ENCODE results near the gene EMILIN2. TPM values are rescaled to one million over a fixed set of nuclear protein-coding genes. Genes with fewer than 3 reads are reported as not detected.

Gene EMILIN2
- total and polyA plus RNA-seq, 8 donors, result 0.43 to 11.0 (median 3.4) TPM

DNA sequence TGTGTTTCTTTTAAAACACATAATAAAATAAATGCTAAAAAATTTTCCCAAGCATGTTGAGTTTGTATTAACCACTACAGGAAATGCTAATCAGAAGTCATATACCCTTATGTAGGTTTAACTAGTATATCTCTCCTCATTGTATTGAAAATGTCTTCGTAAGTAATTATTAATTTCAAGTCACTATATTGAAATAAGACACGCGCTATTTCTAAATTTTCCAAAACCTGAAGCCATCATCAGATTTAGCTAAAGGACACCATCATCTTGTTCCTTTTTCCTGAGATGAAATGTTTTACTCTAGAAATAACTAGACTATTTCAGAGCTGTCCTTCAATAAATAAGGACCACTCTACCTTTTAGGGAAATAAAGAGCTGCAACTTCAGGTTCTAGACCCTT lies 87.2 kb downstream of the EMILIN2 start:
- no peak for FAIRE-seq
- H3K27me3 ChIP-seq, result no peaks in the 10 kb centered on the region
- 78 to 92% methylated on average over 3 of the region's 3 CpGs for WGBS, 2 donors
- intact Hi-C loops (cut with DNase I), result loop anchor here in 2 of 3 donors (5.0 to 10.0 kb wide), 3 partner anchors 221 to 313 kb away; partner anchors contain the start of gene MYL12A (in 2 of the 2)
- H3K4me3 ChIP-seq, result no peak overlapping the region
- DNase-seq, result no peak
- no peaks in the 10 kb centered on the region for H3K9me3 ChIP-seq
- H3K27ac ChIP-seq, result no peak overlapping the region
- peaks cover 4 to 11% (median 7%) of the 10 kb centered on the region in 3 donors for H3K4me1 ChIP-seq
- H3K36me3 ChIP-seq, result peaks cover 0 to 28% (median 6%) of the 10 kb centered on the region in 3 donors
- no peak for ATAC-seq
- TF ChIP-seq, protein P1, sequence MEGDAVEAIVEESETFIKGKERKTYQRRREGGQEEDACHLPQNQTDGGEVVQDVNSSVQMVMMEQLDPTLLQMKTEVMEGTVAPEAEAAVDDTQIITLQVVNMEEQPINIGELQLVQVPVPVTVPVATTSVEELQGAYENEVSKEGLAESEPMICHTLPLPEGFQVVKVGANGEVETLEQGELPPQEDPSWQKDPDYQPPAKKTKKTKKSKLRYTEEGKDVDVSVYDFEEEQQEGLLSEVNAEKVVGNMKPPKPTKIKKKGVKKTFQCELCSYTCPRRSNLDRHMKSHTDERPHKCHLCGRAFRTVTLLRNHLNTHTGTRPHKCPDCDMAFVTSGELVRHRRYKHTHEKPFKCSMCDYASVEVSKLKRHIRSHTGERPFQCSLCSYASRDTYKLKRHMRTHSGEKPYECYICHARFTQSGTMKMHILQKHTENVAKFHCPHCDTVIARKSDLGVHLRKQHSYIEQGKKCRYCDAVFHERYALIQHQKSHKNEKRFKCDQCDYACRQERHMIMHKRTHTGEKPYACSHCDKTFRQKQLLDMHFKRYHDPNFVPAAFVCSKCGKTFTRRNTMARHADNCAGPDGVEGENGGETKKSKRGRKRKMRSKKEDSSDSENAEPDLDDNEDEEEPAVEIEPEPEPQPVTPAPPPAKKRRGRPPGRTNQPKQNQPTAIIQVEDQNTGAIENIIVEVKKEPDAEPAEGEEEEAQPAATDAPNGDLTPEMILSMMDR (IDR thresholded peaks at IDR 0.05), result no peak

DNA sequence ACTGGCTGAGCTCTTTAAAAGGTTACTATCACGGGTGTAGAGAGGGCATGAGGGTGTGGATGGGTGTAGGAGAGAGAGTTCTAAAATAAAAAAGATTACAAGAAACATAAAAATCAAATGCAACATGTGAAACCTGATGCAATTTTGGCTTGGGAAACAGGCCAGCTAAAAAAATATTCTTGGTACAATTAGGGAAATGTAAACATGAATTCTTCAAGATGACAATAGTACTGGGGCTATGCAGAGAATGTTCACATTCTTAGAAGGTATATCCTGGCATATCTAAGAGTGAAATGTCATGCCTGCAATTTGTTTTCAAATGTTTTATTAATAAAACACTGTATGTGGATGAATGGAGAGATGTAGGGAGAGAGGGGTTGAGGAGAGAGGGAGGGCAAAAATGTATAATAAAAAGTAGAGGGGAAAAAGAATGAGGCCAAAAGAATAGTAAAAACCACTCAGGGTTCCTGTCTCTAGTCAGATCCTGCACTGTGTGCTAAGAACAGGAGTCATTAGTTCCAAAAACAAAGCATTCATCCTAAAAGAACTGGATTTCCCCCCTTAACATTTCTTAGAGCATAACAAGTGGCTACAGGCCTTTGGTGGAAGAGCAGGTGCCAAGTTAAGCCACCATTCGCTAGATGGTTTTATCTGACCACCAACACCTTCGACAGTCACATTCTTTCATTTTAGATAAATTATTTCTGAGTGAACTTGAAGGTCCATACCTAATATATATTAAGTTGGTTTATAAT lies 88.8 kb downstream of the EMILIN2 start:
- no peak for FAIRE-seq
- peaks cover 0 to 20% (median 6%) of the 10 kb centered on the region in 3 donors for H3K36me3 ChIP-seq
- intact Hi-C loops (cut with DNase I), result loop anchor here in 1 of 3 donors (10.0 kb wide), 2 partner anchors 219 to 309 kb away; partner anchors contain the start of gene MYL12A

DNA sequence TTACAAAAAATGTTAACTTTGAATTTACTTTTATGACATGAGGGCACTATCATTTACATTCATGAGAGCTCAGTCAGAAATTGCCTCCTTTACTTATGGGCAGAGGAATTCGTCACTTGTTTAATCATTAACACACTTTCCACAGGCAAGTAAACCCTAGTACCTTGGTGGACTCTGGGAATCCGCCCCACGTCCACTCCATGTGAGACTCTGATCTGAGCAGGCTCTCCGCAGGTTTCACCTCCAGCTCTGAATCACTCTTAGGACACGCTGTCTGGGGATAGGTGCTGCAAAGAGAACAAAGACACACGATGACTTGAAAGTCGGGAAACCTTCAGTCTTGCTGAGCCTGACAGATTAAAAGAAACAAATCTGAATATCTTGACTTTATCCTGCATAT lies 92.5 kb downstream of the EMILIN2 start:
- WGBS, 2 donors, result 21 to 22% methylated on average over 7 of the region's 7 CpGs

More for the DNA sequence above, 88.8 kb downstream of the EMILIN2 start:
- TF ChIP-seq, protein P1 (IDR thresholded peaks at IDR 0.05), result no peak
- 42 to 44% methylated on average over 3 of the region's 3 CpGs for WGBS, 2 donors
- no peaks in the 10 kb centered on the region for H3K27me3 ChIP-seq
- no peak overlapping the region for H3K4me3 ChIP-seq
- peaks cover 7 to 13% (median 10%) of the 10 kb centered on the region in 3 donors for H3K4me1 ChIP-seq
- no peak for ATAC-seq
- H3K9me3 ChIP-seq, result no peaks in the 10 kb centered on the region
- no peak overlapping the region for H3K27ac ChIP-seq
- DNase-seq, result no peak

DNA sequence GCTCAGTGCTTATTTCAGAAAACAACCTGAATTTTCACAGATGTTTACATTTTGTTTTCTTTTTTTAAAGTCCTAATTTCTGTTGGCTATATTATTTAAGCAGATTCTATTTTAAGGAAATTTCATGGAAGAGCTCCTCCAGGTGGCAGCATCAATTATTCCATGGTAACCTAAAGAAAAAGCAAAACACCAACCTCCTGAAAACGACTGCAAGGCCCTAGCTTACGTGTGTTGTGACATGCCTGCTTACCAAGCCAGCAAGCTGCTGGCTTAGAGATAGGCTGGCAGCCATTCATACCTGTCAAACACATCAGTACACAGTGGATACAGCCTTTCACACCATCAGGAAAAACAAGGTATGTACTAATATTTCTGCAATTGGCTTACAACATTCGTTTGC lies 101.2 kb downstream of the EMILIN2 start:
- TF ChIP-seq, protein P1 (IDR thresholded peaks at IDR 0.05), result no peak
- Histone ChIP-seq H3K27me3 (no peaks in the 10 kb centered on the region), H3K36me3 (peaks cover 0 to 24% (median 4%) of the 10 kb centered on the region in 3 donors), H3K4me3 (no peak overlapping the region), H3K4me1 (peaks cover 0 to 5% (median 4%) of the 10 kb centered on the region in 3 donors), H3K27ac (peak overlapping the region in 2 of 4 donors; percentile 13 to 44), H3K9me3 (no peaks in the 10 kb centered on the region)
- intact Hi-C loops (cut with DNase I), result no loop called here
- DNase-seq (peak in 4 of 6 donors; percentile 53 to 77 (median 70)), ATAC-seq (peak; percentile 98 to 100 (median 100)), FAIRE-seq (no peak)
- 5 to 6% methylated on average over 3 of the region's 3 CpGs for whole genome bisulfite sequencing, 2 donors

More for the DNA sequence above, 92.5 kb downstream of the EMILIN2 start:
- intact Hi-C loops (cut with DNase I), result loop anchor here in 1 of 3 donors (10.0 kb wide), 2 partner anchors 215 to 305 kb away; partner anchors contain the start of gene MYL12A
- peak; percentile 60 for FAIRE-seq
- Histone ChIP-seq H3K4me1 (peaks cover 7 to 13% (median 10%) of the 10 kb centered on the region in 3 donors), H3K9me3 (no peaks in the 10 kb centered on the region), H3K36me3 (peaks cover 0 to 17% (median 6%) of the 10 kb centered on the region in 3 donors), H3K27me3 (no peaks in the 10 kb centered on the region), H3K4me3 (no peak overlapping the region), H3K27ac (peak overlapping the region in 3 of 4 donors; percentile 0 to 59 (median 47))
- DNase-seq, result peak in 4 of 6 donors; percentile 68 to 79 (median 73)
- TF ChIP-seq, protein P1 (IDR thresholded peaks at IDR 0.05), result no peak
- ATAC-seq, result peak; percentile 89 to 98 (median 97)

All from pancreas (tissue), 10 donors.